HG03064 (cell line): ENCODE data around the gene AJAP1.
"Not testable (repeated sequence)": the region's sequence is repeated elsewhere in the genome, so short reads cannot be mapped to it uniquely, and the experiment has no call there.

Experiments used
- ATAC-seq: cut with Tn5 transposase; IDR thresholded peaks from one replicate; pipeline ENCODE4 v1.9.1; 2021; ENCODE audit warnings: low read depth; ENCODE audit not compliant: unreplicated experiment

Gene AJAP1

GRCh38 chr1:4657244-4657789, 2.9 kb downstream of the AJAP1 start:
- ATAC-seq, result no peak

GRCh38 chr1:4657960-4658541, 3.6 kb downstream of the AJAP1 start:
- no peak for ATAC-seq

- no peak for ATAC-seq
Measured at GRCh38 chr1:4658643-4659628, 4.5 kb downstream of the AJAP1 start.

GRCh38 chr1:4660917-4661594, 6.6 kb downstream of the AJAP1 start:
- no peak for ATAC-seq

- ATAC-seq, result no peak
Measured at GRCh38 chr1:4661595-4661917, 7.1 kb downstream of the AJAP1 start.

- no peak for ATAC-seq
Measured at GRCh38 chr1:4662168-4662567, 7.8 kb downstream of the AJAP1 start.

GRCh38 chr1:4662723-4663122, 8.3 kb downstream of the AJAP1 start:
- ATAC-seq, result no peak

- ATAC-seq, result no peak
Measured at GRCh38 chr1:4664095-4664494, 9.7 kb downstream of the AJAP1 start.

GRCh38 chr1:4664606-4665005, 10.2 kb downstream of the AJAP1 start:
- ATAC-seq, result no peak

GRCh38 chr1:4665456-4665855, 11.0 kb downstream of the AJAP1 start:
- no peak for ATAC-seq

- not testable (repeated sequence) for ATAC-seq
Measured at GRCh38 chr1:4666683-4667082, 12.3 kb downstream of the AJAP1 start.

GRCh38 chr1:4668743-4669700, 14.6 kb downstream of the AJAP1 start:
- ATAC-seq, result no peak

GRCh38 chr1:4670265-4670664, 15.9 kb downstream of the AJAP1 start:
- ATAC-seq, result no peak

- no peak for ATAC-seq
Measured at GRCh38 chr1:4671828-4672227, 17.4 kb downstream of the AJAP1 start.

GRCh38 chr1:4673494-4673893, 19.1 kb downstream of the AJAP1 start:
- no peak for ATAC-seq

GRCh38 chr1:4674117-4674516, 19.7 kb downstream of the AJAP1 start:
- ATAC-seq, result no peak

GRCh38 chr1:4674676-4675075, 20.3 kb downstream of the AJAP1 start:
- no peak for ATAC-seq

- ATAC-seq, result no peak
Measured at GRCh38 chr1:4675454-4676186, 21.2 kb downstream of the AJAP1 start.

GRCh38 chr1:4676253-4676652, 21.8 kb downstream of the AJAP1 start:
- no peak for ATAC-seq
